Measurements from ENCODE around the gene SSTR4.

SSTR4 gene

GRCh38 chr20:23046431-23046830, 11.3 kb downstream of the SSTR4 start:
- no peak for DNase-seq (ENCODE audit: low read depth)

GRCh38 chr20:23047001-23047737, 12.1 kb downstream of the SSTR4 start:
- DNase-seq (ENCODE audit: low read depth), result no peak

GRCh38 chr20:23047738-23048214, 12.7 kb downstream of the SSTR4 start:
- no peak for DNase-seq (ENCODE audit: low read depth)

GRCh38 chr20:23048283-23049200, 13.4 kb downstream of the SSTR4 start:
- DNase-seq (ENCODE audit: low read depth), result no peak

- no peak for DNase-seq (ENCODE audit: low read depth)
Observed at GRCh38 chr20:23049201-23050075, 14.3 kb downstream of the SSTR4 start, which contains the start of gene THBD. THBD (minus strand) TSS chr20:23049672; CDS start chr20:23049504, 168 bp downstream.

GRCh38 chr20:23050076-23050838, 15.1 kb downstream of the SSTR4 start:
- DNase-seq (ENCODE audit: low read depth), result no peak

GRCh38 chr20:23050847-23051627, 15.9 kb downstream of the SSTR4 start:
- no peak for DNase-seq (ENCODE audit: low read depth)

GRCh38 chr20:23052904-23053303, 17.8 kb downstream of the SSTR4 start:
- DNase-seq (ENCODE audit: low read depth), result no peak

- DNase-seq (ENCODE audit: low read depth), result no peak
Observed at GRCh38 chr20:23058240-23058639, 23.1 kb downstream of the SSTR4 start.

GRCh38 chr20:23059001-23059400, 23.9 kb downstream of the SSTR4 start:
- no peak for DNase-seq (ENCODE audit: low read depth)

- DNase-seq (ENCODE audit: low read depth), result no peak
Observed at GRCh38 chr20:23059846-23060245, 24.7 kb downstream of the SSTR4 start.

- no peak for DNase-seq (ENCODE audit: low read depth)
Observed at GRCh38 chr20:23060629-23061028, 25.5 kb downstream of the SSTR4 start.

- DNase-seq (ENCODE audit: low read depth), result no peak
Observed at GRCh38 chr20:23061262-23061661, 26.1 kb downstream of the SSTR4 start.

- DNase-seq (ENCODE audit: low read depth), result no peak
Observed at GRCh38 chr20:23061734-23062561, 26.8 kb downstream of the SSTR4 start.

- DNase-seq (ENCODE audit: low read depth), result no peak
Observed at GRCh38 chr20:23062632-23063031, 27.5 kb downstream of the SSTR4 start.

- no peak for DNase-seq (ENCODE audit: low read depth)
Observed at GRCh38 chr20:23063168-23063567, 28.1 kb downstream of the SSTR4 start.

- no peak for DNase-seq (ENCODE audit: low read depth)
Observed at GRCh38 chr20:23063581-23063980, 28.5 kb downstream of the SSTR4 start.

- DNase-seq (ENCODE audit: low read depth), result no peak
Observed at GRCh38 chr20:23065266-23066201, 30.4 kb downstream of the SSTR4 start.
